GM21576 (cell line): ENCODE data around the gene ZNF594.
"Not testable (repeated sequence)": the region's sequence is repeated elsewhere in the genome, so short reads cannot be mapped to it uniquely, and the experiment has no call there.

Experiments
- ATAC-seq: cut with Tn5 transposase; IDR thresholded peaks from one replicate; pipeline ENCODE4 v1.9.1; 2021; ENCODE audit warnings: mild to moderate bottlenecking, moderate library complexity; ENCODE audit not compliant: unreplicated experiment

Gene ZNF594

DNA sequence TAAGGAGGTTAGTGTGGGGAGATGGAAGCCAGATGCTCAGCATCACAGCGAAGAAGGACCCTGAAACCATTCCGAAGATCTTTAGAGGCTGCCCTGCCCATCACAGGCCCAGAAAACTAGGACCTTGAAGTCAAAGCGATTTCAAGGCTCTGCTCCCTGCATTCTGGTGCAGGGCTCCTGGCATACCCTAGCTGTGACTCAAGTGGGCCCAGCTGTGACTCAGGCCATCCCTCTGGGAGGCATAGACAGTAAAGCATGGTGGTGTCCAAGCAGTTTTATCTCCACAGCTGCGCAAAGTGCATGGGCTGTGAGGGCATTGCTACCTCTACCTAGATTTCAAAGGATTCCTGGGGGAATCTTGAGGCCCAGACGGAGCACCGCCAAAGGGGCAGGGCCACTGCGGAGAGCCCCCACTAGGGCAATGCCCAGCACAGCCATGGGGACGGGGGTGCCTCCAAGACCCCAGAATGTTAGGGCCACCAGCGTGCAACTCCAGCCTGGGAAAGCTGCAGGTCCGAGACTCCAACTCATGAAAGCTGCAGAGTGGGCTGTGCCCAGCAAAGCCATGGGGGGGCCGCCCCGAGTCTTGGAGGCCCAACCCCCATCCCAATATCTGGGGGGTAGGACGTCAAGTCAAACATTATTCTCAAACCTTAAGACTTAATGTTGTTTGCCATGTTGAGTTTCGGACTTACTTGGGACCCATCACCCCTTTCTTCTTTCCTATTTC, 11.7 kb upstream of the ZNF594 start:
- ATAC-seq, result no peak

DNA sequence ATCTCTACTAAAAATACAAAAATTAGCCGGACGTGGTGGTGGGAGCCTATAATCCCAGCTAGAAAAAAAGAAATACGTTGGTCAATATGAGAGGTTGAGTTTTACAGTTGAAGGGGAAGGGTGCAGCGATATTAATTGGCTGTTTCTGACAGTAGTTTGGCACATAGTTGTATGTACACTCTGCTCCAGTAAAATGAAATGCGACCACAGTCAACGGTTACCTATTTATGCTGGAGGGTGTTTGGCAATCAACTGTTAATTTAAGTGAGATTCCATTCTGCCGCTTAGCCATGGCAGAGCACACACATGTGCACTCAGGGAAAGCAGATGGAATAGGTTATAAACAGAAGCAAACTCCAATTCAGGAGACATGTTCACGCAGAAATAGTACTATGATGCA, 9.3 kb upstream of the ZNF594 start:
- no peak for ATAC-seq

DNA sequence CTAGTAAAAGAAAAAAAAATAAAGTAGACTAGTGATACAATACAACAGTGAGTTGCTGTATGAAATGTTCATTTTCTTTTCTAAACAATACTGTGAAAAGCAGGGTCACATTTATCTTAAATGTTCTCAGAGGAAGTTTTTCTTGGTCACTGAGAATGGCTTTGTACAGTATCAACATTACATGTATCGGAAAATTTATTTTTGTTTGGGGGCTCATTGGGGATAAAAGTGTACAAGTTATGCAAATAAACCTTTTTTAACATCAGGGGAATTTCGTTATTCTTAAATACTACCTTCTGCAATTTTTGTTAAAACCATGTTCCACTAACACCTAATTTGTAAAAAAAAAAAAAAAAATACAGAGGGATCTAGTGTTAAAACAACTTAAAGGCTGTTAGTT, 8.7 kb upstream of the ZNF594 start:
- ATAC-seq, result no peak

DNA sequence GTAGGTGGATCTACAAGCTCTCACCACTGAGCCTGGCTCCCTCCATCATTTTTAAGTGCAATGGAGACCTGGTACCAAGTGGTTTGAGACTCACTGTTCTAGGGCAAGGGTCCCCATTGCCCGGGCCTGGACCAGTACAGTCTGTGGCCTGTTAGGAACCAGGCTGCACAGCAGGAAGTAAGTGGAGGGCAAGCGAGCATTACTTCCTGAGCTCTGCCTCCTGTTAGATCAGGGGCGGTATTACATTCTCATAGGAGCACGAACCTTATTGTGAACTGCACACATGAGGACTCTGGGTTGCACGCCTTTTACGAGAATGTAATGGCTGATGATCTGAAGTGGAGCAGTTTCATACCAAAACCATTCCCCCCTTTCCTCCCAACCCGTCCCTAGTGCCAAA, 6.8 kb upstream of the ZNF594 start:
- ATAC-seq, result no peak

DNA sequence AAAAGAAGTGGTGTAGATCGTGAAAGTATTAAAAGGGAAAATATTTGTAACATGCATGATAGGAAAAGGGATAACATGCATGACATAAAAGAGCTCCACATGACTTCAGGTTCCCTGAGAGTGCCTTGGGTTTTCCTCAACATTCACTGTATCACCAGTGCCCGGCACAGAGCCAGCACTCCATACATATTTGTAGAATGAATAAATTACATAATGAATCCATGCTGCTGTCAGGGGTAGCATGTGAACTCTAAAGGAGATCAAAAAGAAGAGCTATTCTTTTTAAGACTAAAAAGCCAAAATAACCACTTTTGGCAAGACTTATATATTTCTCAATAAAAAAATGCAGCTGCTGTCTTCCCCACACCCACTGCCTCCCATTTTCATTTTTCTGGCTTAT, 2.7 kb upstream of the ZNF594 start:
- ATAC-seq, result no peak

DNA sequence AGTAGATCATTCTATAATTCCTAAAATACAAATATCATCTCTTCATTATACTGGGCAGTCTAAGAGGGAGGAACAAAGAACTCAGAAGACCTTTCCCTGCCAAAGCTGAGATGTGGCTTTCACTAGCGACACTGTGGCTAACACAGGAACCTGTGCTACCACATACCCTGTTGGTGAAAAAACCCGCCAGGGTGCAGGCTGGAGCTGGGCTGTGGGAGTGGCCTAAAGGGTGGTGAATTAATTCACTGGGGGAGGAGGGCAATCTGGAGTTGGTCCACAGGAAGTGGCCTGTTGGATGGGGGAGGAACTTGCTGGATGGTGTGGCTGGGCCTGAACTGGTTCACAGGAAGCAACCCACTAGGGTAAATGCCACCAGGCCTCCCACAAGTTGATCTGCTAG, 7.4 kb downstream of the ZNF594 start:
- no peak for ATAC-seq

DNA sequence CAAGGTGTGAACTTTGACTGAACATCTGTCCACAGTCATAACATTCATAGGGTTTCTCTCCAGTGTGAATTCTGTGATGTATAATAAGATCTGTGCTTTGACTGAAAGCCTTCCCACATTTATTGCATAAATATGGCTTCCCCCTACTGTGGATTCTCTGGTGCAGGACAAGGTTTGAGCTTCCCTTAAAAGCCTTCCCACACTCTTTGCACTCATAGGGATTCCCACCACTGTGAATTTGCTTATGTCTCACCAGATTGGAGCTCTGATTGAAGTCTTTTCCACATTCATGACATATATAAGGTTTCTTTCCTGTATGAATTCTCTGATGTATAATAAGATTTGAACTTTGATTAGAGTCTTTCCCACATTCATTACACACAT, 8.3 kb downstream of the ZNF594 start:
- no peak for ATAC-seq

DNA sequence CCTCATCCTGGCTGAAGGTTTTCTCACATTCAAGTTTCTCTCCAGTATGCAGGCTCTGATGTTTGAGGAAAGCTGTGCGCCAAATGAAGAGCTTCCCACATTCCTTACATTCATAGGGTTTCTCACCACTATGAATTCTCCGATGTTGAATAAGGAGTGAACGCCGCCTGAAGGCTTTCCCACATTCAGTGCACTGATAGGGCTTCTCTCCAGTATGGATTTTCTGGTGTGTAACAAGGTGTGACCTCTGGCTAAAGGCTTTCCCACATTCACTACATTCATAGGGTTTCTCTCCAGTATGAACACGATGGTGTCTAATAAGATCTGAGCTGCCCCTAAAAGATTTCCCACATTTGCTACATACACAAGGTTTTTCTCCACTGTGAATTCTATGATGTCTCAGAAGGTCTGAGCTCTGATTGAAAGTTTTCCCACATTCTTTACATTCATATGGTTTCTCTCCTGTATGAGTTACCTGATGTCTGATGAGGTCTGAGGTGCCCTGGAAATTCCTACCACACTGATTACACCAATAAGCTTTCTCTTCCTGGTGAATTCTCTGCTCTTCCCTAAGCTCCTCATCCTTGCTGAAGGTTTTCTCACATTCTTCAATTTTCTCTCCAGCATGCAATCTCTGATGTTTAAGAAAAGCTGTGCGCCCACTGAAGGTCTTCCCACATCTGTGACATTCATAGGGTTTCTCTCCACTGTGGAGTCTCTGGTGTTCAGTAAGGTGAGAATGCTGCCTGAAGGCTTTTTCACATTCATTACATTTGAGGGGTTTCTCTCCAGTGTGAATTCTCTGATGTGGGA, 8.9 kb downstream of the ZNF594 start:
- no peak for ATAC-seq

DNA sequence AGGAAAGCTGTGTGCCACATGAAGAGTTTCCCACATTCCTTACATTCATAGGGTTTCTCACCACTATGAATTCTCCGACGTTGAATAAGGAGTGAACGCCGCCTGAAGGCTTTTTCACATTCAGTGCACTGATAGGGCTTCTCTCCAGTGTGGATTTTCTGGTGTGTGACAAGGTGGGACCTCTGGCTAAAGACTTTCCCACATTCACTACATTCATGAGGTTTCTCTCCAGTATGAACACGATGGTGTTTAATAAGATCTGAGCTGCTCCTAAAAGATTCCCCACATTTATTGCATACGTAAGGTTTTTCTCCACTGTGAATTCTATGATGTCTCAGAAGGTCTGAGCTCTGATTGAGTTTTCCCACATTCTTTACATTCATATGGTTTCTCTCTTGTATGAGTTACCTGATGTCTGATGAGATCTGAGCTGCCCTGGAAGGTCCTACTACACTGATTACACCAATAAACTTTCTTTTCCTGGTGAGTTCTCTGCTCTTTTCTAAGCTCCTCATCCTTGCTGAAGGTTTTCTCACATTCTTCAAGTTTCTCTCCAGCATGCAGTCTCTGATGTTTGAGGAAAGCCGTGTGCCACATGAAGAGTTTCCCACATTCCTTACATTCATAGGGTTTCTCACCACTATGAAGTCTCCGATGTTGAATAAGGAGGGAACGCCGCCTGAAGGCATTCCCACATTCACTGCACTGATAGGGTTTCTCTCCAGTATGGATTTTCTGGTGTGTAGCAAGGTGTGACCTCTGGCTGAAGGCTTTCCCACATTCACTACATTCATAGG, 10.0 kb downstream of the ZNF594 start:
- ATAC-seq, result no peak

DNA sequence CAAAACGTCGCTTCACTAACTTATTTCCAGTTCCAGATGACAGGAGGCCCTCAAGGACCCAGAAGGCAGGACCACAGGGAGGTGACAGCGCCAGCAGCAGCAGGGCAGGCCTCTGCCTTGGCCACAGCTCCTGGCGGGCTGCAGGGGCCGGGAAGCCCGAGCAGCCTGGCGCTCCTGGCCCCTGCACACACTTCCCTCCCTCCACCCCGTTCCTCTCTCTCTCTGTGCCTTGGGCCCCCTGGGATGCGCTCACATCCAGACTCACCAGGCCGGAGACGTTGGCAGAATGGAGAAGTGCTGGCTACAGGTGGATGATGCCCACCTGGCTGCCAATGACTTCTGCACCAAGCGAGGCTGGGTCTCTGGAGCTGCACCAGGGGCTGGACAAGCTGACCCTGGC, 12.7 kb downstream of the ZNF594 start:
- ATAC-seq, result no peak

DNA sequence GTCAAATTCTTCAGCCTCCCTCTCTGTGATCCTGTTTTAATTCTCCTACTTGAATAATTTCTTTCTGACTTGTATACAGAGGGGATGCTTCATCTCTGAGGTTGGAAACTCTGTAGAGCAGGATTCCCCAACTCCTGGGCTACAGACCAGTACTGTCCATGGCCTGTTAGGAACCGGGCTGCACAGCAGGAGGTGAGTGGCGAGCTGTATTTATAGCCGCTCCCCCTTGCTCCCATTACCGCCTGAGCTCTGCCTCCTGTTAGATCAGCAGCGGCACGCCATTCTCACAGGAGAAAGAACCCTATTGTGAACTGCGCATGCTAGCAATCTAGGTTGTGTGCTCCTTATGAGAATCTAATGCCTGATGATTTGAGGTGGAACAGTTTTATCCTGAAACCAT, 16.6 kb downstream of the ZNF594 start:
- ATAC-seq, result not testable (repeated sequence)

DNA sequence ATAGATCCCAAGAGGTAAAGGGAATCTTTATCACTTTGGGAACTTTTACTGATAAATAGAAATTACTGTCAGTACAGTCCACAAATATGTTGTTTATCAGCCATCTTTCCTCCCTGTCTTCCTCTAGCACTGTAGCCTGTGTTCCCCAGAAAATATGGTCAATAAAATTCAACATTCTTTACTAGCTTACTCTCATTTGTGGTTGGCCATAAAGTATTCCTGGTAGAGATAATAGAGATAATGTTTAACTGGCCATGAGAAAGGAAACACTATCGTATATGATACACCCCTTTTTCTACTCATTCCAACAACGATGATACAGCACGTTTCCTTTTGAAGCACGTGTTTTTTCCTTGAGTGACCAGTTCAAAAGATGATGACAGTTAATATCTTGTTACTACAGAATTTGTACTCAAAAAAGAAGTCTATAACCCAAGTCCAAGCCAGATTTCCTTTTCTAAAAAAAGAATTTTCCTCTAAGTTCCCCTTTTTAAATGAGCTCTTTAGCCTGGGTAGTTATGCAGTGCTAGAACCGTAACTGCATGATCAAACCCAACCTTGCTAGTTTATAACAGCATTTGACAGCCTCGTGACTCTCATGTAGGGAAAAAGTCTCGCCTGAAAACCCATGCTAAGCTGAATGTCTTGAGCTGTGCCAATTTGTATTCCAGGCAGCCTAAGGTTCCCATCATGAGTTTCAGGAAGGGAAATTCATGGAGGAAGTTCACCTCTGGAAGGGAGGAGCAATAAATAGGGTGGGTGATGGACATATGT, 25.7 kb downstream of the ZNF594 start:
- ATAC-seq, result not testable (repeated sequence)

DNA sequence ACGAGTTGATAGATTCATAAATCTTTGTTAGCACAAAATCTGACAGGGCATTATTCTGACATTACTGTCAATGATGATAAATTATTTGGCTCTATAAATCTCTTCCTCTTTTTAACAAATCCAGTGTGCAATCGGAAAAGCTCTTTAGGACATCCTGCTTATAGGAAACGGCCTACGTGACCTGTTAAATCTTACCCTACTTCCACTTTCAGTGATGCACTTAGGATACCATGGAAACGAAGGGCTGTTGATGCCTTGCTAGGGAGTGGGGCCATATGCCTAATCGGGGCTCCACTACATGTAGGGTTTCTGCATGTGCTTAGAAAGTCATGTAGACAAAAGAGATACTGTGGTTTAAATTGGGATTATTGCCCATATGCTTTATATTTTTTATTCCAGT, 27.2 kb downstream of the ZNF594 start:
- ATAC-seq, result no peak

DNA sequence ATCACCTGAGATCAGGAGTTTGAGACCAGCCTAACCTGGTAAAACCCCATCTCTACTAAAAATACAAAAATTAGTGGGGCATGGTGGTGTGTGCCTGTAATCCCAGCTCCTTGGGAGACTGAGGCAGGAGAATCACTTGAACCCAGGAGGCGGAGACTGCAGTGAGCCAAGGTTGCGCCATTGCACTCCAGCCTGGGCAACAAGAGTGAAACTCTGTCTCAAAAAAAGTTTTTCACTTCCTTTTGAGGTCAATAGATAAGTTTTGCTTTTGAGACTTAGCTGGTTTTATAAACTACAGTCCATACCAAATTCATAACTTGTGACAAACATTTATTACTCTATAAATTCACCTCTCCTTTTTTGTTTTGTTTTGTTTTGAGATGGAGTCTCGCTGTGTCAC, 29.9 kb downstream of the ZNF594 start:
- ATAC-seq, result not testable (repeated sequence)

DNA sequence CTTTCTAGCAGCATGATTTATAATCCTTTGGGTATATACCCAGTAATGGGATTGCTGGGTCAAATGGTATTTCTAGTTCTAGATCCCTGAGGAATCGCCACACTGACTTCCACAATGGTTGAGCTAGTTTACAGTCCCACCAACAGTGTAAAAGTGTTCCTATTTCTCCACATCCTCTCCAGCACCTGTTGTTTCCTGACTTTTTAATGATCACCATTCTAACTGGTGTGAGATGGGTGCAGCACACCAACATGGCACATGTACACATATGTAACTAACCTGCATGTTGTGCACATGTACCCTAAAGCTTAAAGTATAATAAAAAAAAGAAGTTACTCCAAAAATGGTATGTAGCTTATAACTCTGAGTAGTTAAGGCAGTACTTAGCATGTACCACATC, 31.0 kb downstream of the ZNF594 start:
- ATAC-seq, result not testable (repeated sequence)

DNA sequence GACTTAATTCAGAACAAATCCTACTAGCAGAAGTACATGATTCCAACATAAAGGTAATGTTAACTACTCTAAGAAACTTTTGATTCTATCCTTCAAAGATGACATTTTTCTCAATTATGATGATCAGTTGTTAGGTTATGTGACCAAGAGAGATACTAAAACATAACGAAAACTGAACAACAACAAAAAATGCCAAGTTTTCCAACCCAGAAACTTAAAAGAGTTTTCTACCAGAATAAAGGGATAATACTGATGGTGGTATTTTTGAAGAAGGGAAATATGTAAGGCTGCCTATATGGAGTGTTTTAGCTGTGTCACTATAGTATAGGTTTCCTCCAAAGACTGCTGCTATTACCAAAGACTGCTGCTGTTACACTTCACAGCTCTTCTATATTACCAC, 45.5 kb downstream of the ZNF594 start:
- ATAC-seq, result not testable (repeated sequence)

DNA sequence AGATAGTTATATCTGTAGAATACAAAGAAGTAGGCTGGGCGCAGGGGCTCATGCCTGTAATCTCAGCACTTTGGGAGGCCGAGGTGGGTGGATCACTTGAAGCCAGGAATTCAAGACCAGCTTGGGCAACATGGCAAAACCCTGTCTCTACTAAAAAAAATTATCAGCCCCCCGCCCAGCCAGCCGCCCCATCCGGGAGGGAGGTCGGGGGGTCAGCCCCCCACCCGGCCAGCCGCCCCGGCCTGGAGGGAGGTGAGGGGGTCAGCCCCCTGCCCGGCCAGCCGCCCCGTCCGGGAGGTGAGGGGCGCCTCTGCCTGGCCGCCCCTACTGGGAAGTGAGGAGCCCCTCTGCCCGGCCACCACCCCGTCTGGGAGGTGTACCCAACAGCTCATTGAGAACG, 48.8 kb downstream of the ZNF594 start:
- not testable (repeated sequence) for ATAC-seq

DNA sequence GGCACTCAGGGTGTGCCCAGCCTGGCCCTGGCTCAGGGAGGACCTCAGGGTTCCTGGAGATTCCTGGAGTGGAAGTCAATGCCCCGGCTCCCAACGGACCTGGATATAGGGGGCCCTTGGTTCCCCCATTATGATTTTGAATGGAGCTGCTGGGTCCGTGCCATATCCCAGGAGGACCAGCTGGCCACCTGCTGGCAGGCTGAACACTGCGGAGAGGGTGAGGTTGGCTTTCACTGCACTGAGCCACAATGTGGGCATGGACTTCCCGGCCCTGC, 52.3 kb downstream of the ZNF594 start:
- no peak for ATAC-seq

DNA sequence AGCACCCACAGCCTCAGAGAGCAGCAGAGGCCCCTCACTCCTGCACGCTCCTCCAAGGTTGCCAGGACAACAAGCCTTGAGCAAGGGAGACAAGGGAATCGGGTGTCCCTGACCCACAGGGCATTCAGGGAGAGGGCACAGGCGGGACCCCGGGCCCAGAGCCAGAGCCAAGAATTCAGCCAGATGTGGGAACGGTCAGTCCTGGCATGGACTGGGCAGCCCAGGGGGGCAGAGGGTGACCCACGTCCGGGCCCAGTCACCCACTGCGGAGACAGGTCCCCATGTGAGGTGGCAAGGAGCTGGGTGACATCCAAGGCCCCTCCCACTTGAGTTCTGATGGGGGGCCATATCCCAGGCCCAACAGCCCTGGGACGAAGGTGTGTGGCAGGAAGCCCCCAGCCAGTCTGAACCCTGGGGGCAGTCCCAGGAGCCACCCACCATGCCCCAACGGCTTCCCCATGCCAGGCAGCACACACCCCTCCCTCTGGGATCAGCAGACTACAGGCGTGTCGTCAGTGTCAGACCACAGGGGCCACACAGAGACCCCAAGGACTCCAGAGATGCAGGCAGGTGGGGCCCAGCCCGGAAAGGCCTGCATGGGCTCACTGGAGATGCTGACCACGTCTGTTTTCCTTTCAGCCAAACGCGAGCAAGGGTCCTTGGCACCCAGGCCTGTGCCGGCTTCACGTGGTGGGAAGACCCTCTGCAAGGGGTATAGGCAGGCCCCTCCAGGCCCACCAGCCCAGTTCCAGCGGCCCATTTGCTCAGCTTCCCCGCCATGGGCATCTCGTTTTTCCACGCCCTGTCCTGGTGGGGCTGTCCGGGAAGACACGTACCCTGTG, 52.8 kb downstream of the ZNF594 start:
- no peak for ATAC-seq

DNA sequence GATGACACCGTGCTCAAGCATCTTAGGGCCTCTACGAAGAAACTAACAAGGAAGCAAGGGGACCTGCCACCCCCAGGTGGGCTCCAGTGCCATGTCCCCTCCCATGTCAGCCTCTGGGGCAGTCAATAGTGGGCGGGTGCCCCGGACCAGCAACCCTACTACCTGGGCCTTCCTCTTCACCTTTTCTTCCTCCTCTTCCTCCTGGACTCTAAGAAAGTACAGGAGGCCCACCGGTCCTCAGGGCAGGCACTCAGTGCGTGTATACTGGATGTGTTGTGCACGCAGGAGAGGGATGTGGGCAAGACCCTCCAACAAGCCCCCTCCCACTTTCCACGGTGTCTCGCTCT, 53.5 kb downstream of the ZNF594 start:
- ATAC-seq, result not testable (repeated sequence)
